ENCODE data around the gene TRABD.
A peak's percentile ranks its signal among the peaks of the same experiment; 100 is the strongest.
"Not testable (repeated sequence)": the region's sequence is repeated elsewhere in the genome, so short reads cannot be mapped to it uniquely, and the experiment has no call there.

TRABD gene

GRCh38 chr22:50202130-50202666, 16.5 kb downstream of the TRABD start:
- DNase-seq (ENCODE audit: low read depth), result no peak

GRCh38 chr22:50203288-50203687, 17.6 kb downstream of the TRABD start:
- DNase-seq (ENCODE audit: low read depth), result no peak

DNA sequence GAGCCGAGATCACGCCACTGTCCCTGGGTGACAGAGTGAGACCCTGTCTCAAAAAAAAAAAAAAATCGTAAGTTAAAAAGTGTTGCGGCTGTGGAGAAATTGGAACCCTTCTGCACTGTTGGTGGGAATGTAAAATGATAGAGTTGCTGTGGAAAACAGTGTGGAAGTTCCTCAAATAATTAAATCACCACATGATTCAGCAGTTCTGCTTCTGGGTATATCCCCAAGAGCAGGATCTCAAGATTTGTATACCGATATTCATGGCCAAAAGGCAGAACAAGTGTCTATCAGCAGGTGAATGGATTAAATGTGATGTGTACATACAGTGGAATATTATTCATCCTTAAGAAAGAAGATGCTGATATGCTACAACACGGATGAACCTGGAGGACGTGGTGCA, 18.9 kb downstream of the TRABD start:
- DNase-seq (ENCODE audit: low read depth), result no peak

DNA sequence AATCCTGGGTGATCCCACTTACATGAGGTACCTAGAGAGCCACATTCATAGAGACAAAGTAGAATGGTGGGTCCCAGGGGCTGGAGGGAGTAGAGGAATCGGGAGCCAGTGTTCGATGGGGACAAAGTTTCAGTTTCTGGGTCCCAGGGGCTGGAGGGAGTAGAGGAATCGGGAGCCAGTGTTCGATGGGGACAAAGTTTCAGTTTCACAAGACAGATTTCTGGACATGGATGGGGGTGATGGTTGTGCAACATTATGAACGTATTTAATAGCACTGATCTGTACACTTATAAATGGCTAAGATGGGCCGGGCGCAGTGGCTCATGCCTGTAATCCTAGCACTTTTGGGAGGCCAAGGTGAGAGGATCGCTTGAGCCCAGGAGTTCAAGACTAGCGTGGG, 19.3 kb downstream of the TRABD start:
- not testable (repeated sequence) for DNase-seq (ENCODE audit: low read depth)

- DNase-seq (ENCODE audit: low read depth), result no peak
Measured at GRCh38 chr22:50205781-50206569, 20.3 kb downstream of the TRABD start.

DNA sequence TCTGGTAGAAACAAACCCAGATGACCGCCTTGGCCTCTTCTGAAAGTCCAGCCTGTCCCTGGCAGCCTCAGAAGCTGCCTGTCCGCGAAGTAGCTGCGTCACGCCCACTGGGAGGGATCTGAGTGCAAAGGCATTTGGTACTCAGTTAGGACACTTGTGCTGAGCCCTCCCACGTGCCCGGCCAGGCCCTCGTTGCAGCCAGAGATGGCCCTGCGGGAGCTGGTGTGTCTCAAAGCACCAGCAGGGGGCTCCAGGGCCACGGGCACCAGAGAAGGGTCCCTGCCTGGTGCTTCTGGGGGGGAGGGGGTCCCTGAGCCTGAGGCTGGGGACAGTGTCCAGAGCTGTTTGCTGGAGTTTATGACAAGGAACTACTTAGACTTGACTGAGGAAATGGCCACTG, 20.9 kb downstream of the TRABD start:
- DNase-seq (ENCODE audit: low read depth), result no peak

DNA sequence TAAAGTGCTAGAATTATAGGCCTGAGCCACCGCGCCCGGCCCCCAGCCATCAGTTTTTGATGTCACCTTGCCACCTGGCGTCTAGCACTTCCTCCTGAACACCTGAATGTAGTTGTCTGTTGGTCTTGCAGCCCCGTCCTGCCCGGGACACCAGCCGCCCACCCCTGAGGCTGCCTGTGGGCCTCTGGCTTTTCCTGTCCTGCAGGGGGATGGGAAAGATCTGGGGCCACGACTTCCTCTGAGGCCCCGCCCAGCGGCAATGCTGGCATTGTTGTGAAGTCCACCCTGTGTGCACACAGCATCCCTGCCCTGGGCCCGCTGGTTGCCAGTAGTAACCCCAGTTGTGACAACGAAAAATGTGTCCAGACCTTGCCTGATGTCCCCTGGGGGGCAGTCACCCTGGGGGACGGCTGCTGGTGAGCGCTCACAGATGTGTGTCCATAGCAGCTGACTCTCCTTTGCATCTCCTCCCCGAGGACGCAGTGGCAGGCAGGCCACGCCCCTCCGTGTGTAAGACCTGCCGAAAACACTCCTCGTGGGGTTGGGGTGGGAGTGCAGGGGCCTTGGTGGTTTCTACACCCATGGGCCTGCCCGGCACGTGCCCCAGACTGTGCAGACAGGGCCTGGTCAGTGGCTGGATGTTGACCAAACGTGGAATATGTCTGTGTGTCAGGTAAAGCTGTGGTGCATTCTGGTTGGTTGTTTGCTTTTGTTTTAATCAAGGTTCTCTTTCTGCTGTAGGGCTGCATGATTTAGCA, 21.8 kb downstream of the TRABD start:
- DNase-seq (ENCODE audit: low read depth), result no peak

- DNase-seq (ENCODE audit: low read depth), result no peak
Measured at GRCh38 chr22:50208430-50208938, 22.8 kb downstream of the TRABD start.

GRCh38 chr22:50208939-50209892, 23.5 kb downstream of the TRABD start:
- DNase-seq (ENCODE audit: low read depth), result no peak

GRCh38 chr22:50209893-50210292, 24.2 kb downstream of the TRABD start:
- DNase-seq (ENCODE audit: low read depth), result peak; percentile 47

GRCh38 chr22:50210378-50211139, 24.8 kb downstream of the TRABD start:
- no peak for DNase-seq (ENCODE audit: low read depth)

DNA sequence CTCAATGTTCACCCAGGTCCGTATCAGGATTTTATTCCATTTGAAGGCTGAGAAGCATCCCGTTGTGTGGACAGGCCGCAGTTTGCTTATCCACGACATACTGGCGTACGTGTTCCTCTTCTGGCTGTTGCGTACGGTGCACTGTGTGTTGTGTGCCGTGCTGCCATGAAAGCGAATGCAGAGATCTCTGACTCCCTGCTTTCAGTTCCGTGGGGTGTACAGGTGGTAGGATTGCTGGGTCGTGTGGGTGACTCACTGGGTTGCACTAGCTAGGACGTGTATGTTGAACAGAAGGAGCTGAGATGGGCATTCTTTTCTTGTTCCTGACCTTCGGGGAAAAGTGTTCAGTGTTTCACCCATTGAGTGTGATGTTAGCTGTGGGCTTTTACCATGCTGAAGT, 25.4 kb downstream of the TRABD start:
- DNase-seq (ENCODE audit: low read depth), result no peak

- DNase-seq (ENCODE audit: low read depth), result no peak
Measured at GRCh38 chr22:50213263-50213662, 27.6 kb downstream of the TRABD start.

DNA sequence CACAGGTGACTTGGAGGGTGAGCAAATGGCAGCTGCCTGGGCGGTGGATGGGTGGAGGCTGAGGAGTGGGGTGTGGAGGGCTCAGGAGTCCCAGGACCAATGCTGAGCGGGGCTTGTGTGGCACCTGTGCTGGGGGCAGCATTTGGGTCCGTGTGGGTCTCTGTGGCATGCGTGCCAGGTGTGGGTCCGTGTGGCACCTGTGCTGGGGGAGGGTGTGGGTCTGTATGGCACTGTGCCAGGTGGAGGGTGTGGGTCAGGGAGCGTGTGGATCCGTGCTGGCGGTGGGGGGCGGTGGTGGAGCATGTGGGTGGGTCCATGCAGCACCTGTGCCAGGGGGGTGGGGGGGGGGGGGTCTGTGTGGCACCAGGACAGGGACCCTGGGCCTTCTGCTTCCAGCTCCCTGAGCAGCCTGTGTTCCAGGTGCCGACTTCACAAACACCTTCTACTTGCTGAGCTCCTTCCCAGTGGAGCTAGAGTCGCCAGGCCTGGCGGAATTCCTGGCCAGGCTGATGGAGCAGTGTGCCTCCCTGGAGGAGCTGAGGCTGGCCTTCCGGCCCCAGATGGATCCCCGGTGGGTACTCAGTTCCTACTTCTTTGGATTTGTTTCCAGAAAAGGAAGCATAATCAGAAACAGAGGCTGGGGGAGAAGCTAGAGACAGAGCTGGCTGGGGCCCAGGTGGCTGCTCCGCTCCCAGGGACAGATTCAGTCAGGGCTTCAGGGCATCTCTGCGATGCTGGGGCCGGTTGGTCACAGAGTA, 29.8 kb downstream of the TRABD start:
- DNase-seq (ENCODE audit: low read depth), result no peak

- DNase-seq (ENCODE audit: low read depth), result no peak
Measured at GRCh38 chr22:50216055-50216683, 30.5 kb downstream of the TRABD start.

DNA sequence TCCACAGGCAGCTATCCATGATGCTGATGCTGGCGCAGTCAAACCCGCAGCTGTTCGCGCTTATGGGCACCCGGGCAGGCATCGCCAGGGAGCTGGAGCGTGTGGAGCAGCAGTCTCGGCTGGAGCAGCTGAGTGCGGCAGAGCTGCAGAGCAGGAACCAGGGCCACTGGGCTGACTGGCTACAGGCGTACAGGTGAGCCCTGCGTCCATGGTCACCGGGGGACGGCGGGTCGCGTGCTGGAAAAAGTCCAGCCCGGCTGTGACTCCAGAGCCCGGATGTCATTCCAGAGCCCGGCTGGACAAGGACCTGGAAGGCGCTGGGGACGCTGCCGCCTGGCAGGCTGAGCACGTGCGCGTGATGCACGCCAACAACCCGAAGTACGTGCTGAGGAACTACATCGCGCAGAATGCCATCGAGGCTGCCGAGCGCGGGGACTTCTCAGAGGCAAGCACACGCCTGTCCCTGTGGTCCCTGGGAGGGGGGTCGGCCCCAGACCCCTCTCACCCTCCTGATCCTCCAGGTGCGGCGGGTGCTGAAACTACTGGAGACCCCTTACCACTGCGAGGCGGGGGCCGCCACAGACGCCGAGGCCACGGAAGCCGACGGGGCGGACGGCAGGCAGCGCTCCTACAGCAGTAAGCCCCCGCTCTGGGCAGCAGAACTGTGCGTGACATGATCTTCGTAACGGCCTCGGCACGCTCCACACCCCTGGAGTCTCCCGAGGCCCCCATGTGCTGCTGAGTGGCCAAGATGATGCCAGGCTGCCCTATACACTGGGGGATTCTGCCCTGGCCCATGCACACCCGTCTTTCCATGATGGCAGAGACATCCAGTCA, 31.2 kb downstream of the TRABD start:
- no peak for DNase-seq (ENCODE audit: low read depth)

- DNase-seq (ENCODE audit: low read depth), result no peak
Measured at GRCh38 chr22:50217543-50218152, 31.9 kb downstream of the TRABD start.

Measured in stromal cell of bone marrow (primary cell).